ENCODE results near the gene VSNL1.

- no peak for TF ChIP-seq POLR2A (IDR thresholded peaks at IDR 0.05; ENCODE audit: low read length)
- no peak for TF ChIP-seq GATA1 (IDR thresholded peaks at IDR 0.05; ENCODE audit: low read depth, low read length)
Observed at GRCh38 chr2:17590342-17590911, 49.9 kb downstream of the VSNL1 start.
